Cerebellar cortex (tissue), 1 donor: Measurements from ENCODE around the gene MRPL42.
"Not testable (repeated sequence)": the region's sequence is repeated elsewhere in the genome, so short reads cannot be mapped to it uniquely, and the experiment has no call there.

ENCODE experiments used
- DNase-seq: peaks from one replicate; pipeline ENCODE4 v3.0.0-alpha.2; 2015; ENCODE audit warnings: low spot score

MRPL42 gene

DNA sequence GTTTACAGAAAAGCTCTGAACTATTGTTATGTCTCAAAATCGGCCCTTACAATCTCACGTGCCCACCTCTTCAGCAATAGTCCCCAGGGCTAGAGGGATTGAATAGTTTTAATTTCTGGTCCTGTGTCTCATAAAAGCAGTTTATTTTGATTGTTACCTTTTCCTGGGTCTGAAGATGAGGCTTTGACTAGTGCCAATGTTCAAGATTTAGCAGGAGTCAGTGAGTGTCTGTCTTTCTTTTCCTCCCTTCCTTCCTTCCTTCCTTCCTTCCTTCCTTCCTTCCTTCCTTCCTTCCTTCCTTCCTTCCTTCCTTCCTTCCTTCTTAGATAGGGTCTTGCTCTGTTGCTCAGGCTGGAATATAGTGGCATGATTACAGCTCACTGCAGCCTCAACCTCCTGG is 80.5 kb downstream of the MRPL42 start:
- DNase-seq, result no peak

DNA sequence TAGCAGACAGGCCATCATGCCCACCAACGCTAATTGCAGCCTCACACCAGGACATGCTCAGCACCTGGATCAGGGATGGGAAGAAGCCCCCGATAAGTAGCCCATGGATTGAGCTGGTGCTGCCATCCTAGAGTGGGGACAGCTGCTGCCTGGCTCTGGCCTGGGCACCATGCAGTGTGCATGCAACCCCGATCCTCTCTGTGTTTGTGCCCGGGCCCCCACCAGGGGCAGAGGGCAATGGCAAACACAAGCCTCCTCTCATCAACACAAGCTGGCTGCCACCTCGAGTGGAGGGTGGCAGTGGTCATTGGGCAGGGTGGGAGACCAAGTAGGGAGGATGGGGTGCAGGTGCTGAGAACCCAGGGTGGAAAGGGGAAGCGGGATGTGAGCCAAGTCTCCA is 81.9 kb downstream of the MRPL42 start:
- DNase-seq, result no peak

GRCh38 chr12:93550748-93551611 is 83.7 kb downstream of the MRPL42 start:
- no peak for DNase-seq

DNA sequence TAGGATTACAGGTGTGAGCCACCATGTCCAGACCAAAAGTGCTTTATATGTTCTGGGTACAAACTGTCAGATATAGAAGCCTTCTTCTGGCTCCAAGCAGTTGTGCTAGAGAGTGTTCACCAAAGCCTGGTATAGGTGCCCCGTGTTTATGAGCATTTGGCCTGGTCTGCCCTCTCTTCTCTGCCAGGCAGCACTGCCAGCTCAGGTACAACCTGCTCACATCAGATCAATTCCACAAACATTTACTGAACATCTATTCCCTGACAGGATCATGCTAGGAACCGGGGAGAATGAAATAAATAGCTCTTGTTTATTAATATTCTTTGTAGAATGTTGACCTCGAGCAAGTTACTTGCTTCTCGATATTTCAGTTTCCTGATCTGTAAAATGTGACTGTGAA is 85.1 kb downstream of the MRPL42 start:
- no peak for DNase-seq

- not testable (repeated sequence) for DNase-seq
Observed at GRCh38 chr12:93557879-93558278, 90.6 kb downstream of the MRPL42 start.

GRCh38 chr12:93558685-93559084 is 91.4 kb downstream of the MRPL42 start:
- DNase-seq, result not testable (repeated sequence)

GRCh38 chr12:93563807-93564538 is 96.7 kb downstream of the MRPL42 start:
- DNase-seq, result no peak

DNA sequence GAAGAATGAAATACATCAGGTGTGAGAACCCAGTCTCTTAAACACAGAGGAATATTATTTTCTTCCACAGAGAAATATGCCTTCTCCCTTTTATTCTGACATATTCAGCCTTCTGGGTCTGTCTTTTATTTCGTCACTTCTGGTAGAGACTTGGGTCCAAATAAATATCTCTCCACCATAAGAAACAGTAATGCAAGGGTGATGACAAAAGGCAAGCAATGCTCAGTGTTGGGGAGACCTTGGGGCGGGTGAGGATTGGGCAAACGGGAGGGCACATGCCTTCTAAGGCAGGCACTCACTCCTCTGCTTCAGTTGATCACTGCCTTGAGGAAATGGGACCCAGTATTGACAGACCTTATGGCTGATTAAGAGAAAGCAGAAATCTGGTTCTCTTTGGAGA is 98.4 kb downstream of the MRPL42 start:
- DNase-seq, result no peak
